Gastroesophageal sphincter (tissue), 3 donors: Measurements from ENCODE around the gene STK32C.

Experiments used
- EP300 ChIP-seq: sonication (generic); formaldehyde crosslinking; IDR thresholded peaks from one replicate; pipeline ENCODE4 v1.6.1; 2017; ENCODE audit warnings: antibody characterized with exemption, mild to moderate bottlenecking
- POLR2A ChIP-seq, 2 donors: fragments of 450-650 bp; IDR thresholded peaks; one replicate each; pipeline ENCODE4 v1.6.1; 2017; ENCODE audit warnings: antibody characterized with exemption in 2 of 2, mild to moderate bottlenecking in 2 of 2, moderate library complexity in 1 of 2
- TF ChIP-seq, protein P1 (sequence below), 4 experiments: fragments of 200-600 bp in 2 of 4; fragments of 450-650 bp in 2 of 4; sonication (generic) in 1 of 4; IDR thresholded peaks; one replicate each; pipeline ENCODE4 v1.5.1; 2017 to 2019; ENCODE audit warnings: antibody characterized with exemption in 4 of 4, mild to moderate bottlenecking in 2 of 4, moderate library complexity in 2 of 4

DNA sequence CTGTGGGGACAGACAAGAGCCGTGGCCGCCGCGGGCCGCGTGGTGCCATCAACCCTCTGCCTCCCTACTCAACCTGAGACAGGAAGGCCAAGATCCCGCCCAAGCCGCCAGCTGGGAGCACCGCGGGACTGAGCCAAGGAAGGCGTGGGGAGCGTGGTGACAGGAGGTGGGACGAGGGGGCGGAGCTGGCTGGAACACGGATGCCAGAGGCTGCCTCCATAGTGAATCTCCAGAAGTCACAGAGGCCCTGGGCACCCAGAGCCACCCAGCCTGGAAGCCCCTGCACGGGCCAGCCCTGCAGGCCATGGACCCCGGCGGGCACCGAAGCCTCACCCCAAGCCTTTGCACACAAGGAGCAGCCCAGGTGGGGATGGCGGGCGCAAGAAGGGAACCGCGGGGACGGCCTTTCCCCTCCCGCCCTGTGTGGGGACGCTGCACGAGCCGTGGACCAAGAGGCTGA lies 139.1 kb downstream of the STK32C start:
- TF ChIP-seq POLR2A (IDR thresholded peaks at IDR 0.05) (no peak), EP300 (no peak)
- TF ChIP-seq, protein P1, sequence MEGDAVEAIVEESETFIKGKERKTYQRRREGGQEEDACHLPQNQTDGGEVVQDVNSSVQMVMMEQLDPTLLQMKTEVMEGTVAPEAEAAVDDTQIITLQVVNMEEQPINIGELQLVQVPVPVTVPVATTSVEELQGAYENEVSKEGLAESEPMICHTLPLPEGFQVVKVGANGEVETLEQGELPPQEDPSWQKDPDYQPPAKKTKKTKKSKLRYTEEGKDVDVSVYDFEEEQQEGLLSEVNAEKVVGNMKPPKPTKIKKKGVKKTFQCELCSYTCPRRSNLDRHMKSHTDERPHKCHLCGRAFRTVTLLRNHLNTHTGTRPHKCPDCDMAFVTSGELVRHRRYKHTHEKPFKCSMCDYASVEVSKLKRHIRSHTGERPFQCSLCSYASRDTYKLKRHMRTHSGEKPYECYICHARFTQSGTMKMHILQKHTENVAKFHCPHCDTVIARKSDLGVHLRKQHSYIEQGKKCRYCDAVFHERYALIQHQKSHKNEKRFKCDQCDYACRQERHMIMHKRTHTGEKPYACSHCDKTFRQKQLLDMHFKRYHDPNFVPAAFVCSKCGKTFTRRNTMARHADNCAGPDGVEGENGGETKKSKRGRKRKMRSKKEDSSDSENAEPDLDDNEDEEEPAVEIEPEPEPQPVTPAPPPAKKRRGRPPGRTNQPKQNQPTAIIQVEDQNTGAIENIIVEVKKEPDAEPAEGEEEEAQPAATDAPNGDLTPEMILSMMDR (IDR thresholded peaks at IDR 0.05) = no peak
